A549 (cell line): Measurements from ENCODE around the gene MARS1.
"Not testable (repeated sequence)": the region's sequence is repeated elsewhere in the genome, so short reads cannot be mapped to it uniquely, and the experiment has no call there.

Experiments used
- BCL3 ChIP-seq: fragments of >200 bp; sonication (Bioruptor Twin); formaldehyde crosslinking; IDR thresholded peaks from 3 replicates; pipeline ENCODE4 v1.6.1; 2016
- CEBPB ChIP-seq, 2 experiments: fragments of >200 bp in 1 of 2; sonication (Bioruptor Twin) in 1 of 2; formaldehyde crosslinking in 1 of 2; IDR thresholded peaks; 2 replicates each; pipeline ENCODE4 v1.6.1; 2012 to 2016
- CHD2 ChIP-seq: fragments of 150-350 bp; IDR thresholded peaks from 2 replicates; pipeline ENCODE4 v1.6.1; 2014; ENCODE audit warnings: low read length; ENCODE audit not compliant: partially characterized antibody
- CHD4 ChIP-seq: fragments of 200-600 bp; sonication (generic); IDR thresholded peaks from 2 replicates; pipeline ENCODE4 v1.6.1; 2016; ENCODE audit warnings: antibody characterized with exemption, mild to moderate bottlenecking, borderline replicate concordance
- HOXA7 ChIP-seq: fragments of 250-450 bp; sonication (Bioruptor Pico); IDR thresholded peaks from 2 replicates; pipeline ENCODE4 v1.5.0; 2020; ENCODE audit warnings: mild to moderate bottlenecking, moderate library complexity
- HOXB13 ChIP-seq: fragments of 250-450 bp; sonication (Bioruptor Pico); IDR thresholded peaks from 2 replicates; pipeline ENCODE4 v1.5.0; 2020; ENCODE audit warnings: low read depth, mild to moderate bottlenecking, moderate library complexity
- KDM5A ChIP-seq: fragments of 200-600 bp; sonication (generic); IDR thresholded peaks from 2 replicates; pipeline ENCODE4 v1.6.1; 2016; ENCODE audit warnings: antibody characterized with exemption, mild to moderate bottlenecking
- MAX ChIP-seq: IDR thresholded peaks from 2 replicates; pipeline ENCODE4 v1.6.1; 2012
- NR3C1 ChIP-seq: fragments of >200 bp; sonication (Bioruptor Twin); formaldehyde crosslinking; IDR thresholded peaks from 3 replicates; pipeline ENCODE4 v1.6.1; 2017
- POLR2A ChIP-seq: IDR thresholded peaks from 2 replicates; pipeline ENCODE4 v1.6.1; 2012; ENCODE audit warnings: mild to moderate bottlenecking, low read length
- RCOR1 ChIP-seq: fragments of 150-350 bp; IDR thresholded peaks from 2 replicates; pipeline ENCODE4 v1.6.1; 2014; ENCODE audit warnings: antibody characterized with exemption, low read length, low read depth
- TFCP2L1 ChIP-seq: fragments of 250-450 bp; sonication (Bioruptor Pico); IDR thresholded peaks from 2 replicates; pipeline ENCODE4 v1.5.0; 2021; ENCODE audit warnings: mild to moderate bottlenecking
- TF ChIP-seq, protein P1 (sequence below): fragments of >200 bp; sonication (Bioruptor Twin); formaldehyde crosslinking; IDR thresholded peaks from 3 replicates; pipeline ENCODE4 v1.5.1; 2016
- TF ChIP-seq, protein P2 (sequence below): fragments of 250-450 bp; sonication (Bioruptor Pico); IDR thresholded peaks from 2 replicates; pipeline ENCODE4 v1.5.0; 2020; ENCODE audit warnings: low read depth, mild to moderate bottlenecking, moderate library complexity

GRCh38 chr12:57561117-57561516, 73.2 kb downstream of the MARS1 start:
- not testable (repeated sequence) for TF ChIP-seq BCL3; POLR2A; HOXA7; RCOR1; MAX; CEBPB (IDR thresholded peaks at IDR 0.05); CHD4; TFCP2L1; NR3C1; CHD2; HOXB13 (CRISPR knock-in tag); KDM5A
- TF ChIP-seq, protein P1, sequence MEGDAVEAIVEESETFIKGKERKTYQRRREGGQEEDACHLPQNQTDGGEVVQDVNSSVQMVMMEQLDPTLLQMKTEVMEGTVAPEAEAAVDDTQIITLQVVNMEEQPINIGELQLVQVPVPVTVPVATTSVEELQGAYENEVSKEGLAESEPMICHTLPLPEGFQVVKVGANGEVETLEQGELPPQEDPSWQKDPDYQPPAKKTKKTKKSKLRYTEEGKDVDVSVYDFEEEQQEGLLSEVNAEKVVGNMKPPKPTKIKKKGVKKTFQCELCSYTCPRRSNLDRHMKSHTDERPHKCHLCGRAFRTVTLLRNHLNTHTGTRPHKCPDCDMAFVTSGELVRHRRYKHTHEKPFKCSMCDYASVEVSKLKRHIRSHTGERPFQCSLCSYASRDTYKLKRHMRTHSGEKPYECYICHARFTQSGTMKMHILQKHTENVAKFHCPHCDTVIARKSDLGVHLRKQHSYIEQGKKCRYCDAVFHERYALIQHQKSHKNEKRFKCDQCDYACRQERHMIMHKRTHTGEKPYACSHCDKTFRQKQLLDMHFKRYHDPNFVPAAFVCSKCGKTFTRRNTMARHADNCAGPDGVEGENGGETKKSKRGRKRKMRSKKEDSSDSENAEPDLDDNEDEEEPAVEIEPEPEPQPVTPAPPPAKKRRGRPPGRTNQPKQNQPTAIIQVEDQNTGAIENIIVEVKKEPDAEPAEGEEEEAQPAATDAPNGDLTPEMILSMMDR = not testable (repeated sequence)
- TF ChIP-seq, protein P2, sequence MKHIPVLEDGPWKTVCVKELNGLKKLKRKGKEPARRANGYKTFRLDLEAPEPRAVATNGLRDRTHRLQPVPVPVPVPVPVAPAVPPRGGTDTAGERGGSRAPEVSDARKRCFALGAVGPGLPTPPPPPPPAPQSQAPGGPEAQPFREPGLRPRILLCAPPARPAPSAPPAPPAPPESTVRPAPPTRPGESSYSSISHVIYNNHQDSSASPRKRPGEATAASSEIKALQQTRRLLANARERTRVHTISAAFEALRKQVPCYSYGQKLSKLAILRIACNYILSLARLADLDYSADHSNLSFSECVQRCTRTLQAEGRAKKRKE (CRISPR knock-in tag) = not testable (repeated sequence)
